GM12878 (cell line): Measurements from ENCODE around the gene ZNF655. TPM values are rescaled to one million over a fixed set of nuclear protein-coding genes. Genes with fewer than 3 reads are reported as not detected.

ENCODE experiments used
- CBFB ChIP-seq: IDR thresholded peaks from 2 replicates; pipeline ENCODE4 v1.6.1; 2016; ENCODE audit warnings: antibody characterized with exemption, low read depth
- CBX3 ChIP-seq: fragments of 200-600 bp; sonication (generic); IDR thresholded peaks from 2 replicates; pipeline ENCODE4 v1.6.1; 2016; ENCODE audit warnings: low read depth, borderline replicate concordance
- CREM ChIP-seq: IDR thresholded peaks from 2 replicates; pipeline ENCODE4 v1.6.1; 2014; ENCODE audit warnings: antibody characterized with exemption, low read depth
- EGR1 ChIP-seq, 2 experiments: IDR thresholded peaks; 1 replicate in 1 of 2; 2 replicates in 1 of 2; pipeline ENCODE4 v1.6.1; 2011 to 2012; ENCODE audit warnings: low read depth in 2 of 2, low read length in 2 of 2, borderline replicate concordance in 1 of 2, mild to moderate bottlenecking in 1 of 2, moderate library complexity in 1 of 2
- HCFC1 ChIP-seq: fragments of 150-350 bp; IDR thresholded peaks from 2 replicates; pipeline ENCODE4 v1.6.1; 2014; ENCODE audit warnings: low read length
- HDAC2 ChIP-seq: fragments of 200-600 bp; sonication (generic); IDR thresholded peaks from 2 replicates; pipeline ENCODE4 v1.6.1; 2017
- HDAC6 ChIP-seq: fragments of 200-600 bp; sonication (generic); IDR thresholded peaks from one replicate; pipeline ENCODE4 v1.8.0; 2017; ENCODE audit warnings: antibody characterized with exemption; ENCODE audit not compliant: unreplicated experiment
- IKZF1 ChIP-seq: fragments of 450-650 bp; conservative IDR thresholded peaks from 2 replicates; pipeline ENCODE4 v1.6.1; 2017; ENCODE audit warnings: antibody characterized with exemption, mild to moderate bottlenecking
- MTA2 ChIP-seq: fragments of 450-650 bp; IDR thresholded peaks from 2 replicates; pipeline ENCODE4 v1.6.1; 2016; ENCODE audit warnings: low read depth, mild to moderate bottlenecking, moderate library complexity
- NFXL1 ChIP-seq: fragments of 450-650 bp; IDR thresholded peaks from 2 replicates; pipeline ENCODE4 v1.6.1; 2017; ENCODE audit warnings: antibody characterized with exemption, mild to moderate bottlenecking, borderline replicate concordance
- POLR2AphosphoS5 ChIP-seq: IDR thresholded peaks from 2 replicates; pipeline ENCODE4 v1.6.1; 2011; ENCODE audit warnings: mild to moderate bottlenecking, low read length, inconsistent platforms
- RAD51 ChIP-seq: fragments of 450-650 bp; IDR thresholded peaks from 2 replicates; pipeline ENCODE4 v1.6.1; 2016; ENCODE audit warnings: moderate library complexity, mild to moderate bottlenecking, inconsistent platforms
- SMARCA5 ChIP-seq: fragments of 450-650 bp; IDR thresholded peaks from 2 replicates; pipeline ENCODE4 v1.6.1; 2017; ENCODE audit warnings: mild to moderate bottlenecking
- SRF ChIP-seq, 2 experiments: IDR thresholded peaks; 2 replicates each; pipeline ENCODE4 v1.6.1; 2011; ENCODE audit warnings: low read depth in 2 of 2, low read length in 2 of 2, mild to moderate bottlenecking in 1 of 2, moderate library complexity in 1 of 2
- TARDBP ChIP-seq: IDR thresholded peaks from 2 replicates; pipeline ENCODE4 v1.6.1; 2016; ENCODE audit warnings: borderline replicate concordance
- YY1 ChIP-seq: IDR thresholded peaks from 2 replicates; pipeline ENCODE4 v1.6.1; 2011; ENCODE audit warnings: low read depth, mild to moderate bottlenecking, low read length
- ZNF24 ChIP-seq: fragments of 450-650 bp; IDR thresholded peaks from 2 replicates; pipeline ENCODE4 v1.6.1; 2017; ENCODE audit warnings: antibody characterized with exemption, mild to moderate bottlenecking
- polyA plus RNA-seq, 11 experiments: library from polyadenylated mRNA; depleted of rRNA in 4 of 11; unstranded in 6 of 11; stranded (reverse) in 5 of 11; fragments of >200 nt; fragmentation: Nextera tagmentation in 4 of 11; fragmentation: Illumina TruSeq in 1 of 11; extraction: Ambion mirVana in 4 of 11; extraction: Trizol in 1 of 11; gene quantifications; 1 replicate in 1 of 11; 2 replicates in 10 of 11; pipeline versions ENCODE4 v1.2.1 to v1.2.3, GENCODE V29; 2011 to 2016; ENCODE audit warnings: inconsistent platforms in 2 of 11, missing spikeins in 2 of 11, low read depth in 1 of 11
- total RNA-seq, 4 experiments: library from RNA; depleted of rRNA in 3 of 4; stranded (reverse); fragments of >200 nt in 3 of 4; fragmentation: Illumina TruSeq in 1 of 4; extraction: Trizol in 1 of 4; gene quantifications; 2 replicates each; pipeline versions ENCODE4 v1.2.1 to v1.2.3, GENCODE V29; 2013 to 2021
- TF ChIP-seq, protein P1 (sequence below): fragments of 450-650 bp; IDR thresholded peaks from 2 replicates; pipeline ENCODE4 v1.6.1; 2017; ENCODE audit warnings: low read depth, mild to moderate bottlenecking, moderate library complexity
- TF ChIP-seq, protein P2 (sequence below): IDR thresholded peaks from 2 replicates; pipeline ENCODE4 v1.6.1; 2012; ENCODE audit warnings: low read length, inconsistent platforms
- TF ChIP-seq, protein P3 (sequence below): IDR thresholded peaks from 2 replicates; pipeline ENCODE4 v1.6.1; 2011; ENCODE audit warnings: low read depth, mild to moderate bottlenecking, low read length, moderate library complexity, borderline replicate concordance; ENCODE audit errors: extremely low read depth
- TF ChIP-seq, protein P4 (sequence below): IDR thresholded peaks from 2 replicates; pipeline ENCODE4 v1.6.1; 2012; ENCODE audit warnings: low read depth, low read length, improper control_type of control experiment
- TF ChIP-seq, protein P5 (sequence below): fragments of 450-650 bp; IDR thresholded peaks from 2 replicates; pipeline ENCODE4 v1.6.1; 2016; ENCODE audit warnings: mild to moderate bottlenecking
- TF ChIP-seq, protein P6 (sequence below): IDR thresholded peaks from 2 replicates; pipeline ENCODE4 v1.6.1; 2011; ENCODE audit warnings: borderline replicate concordance, low read depth, mild to moderate bottlenecking, moderate library complexity, low read length; ENCODE audit not compliant: insufficient read depth, poor library complexity, severe bottlenecking

The ZNF655 gene
- total and polyA plus RNA-seq, 10 of the 15 experiments (the other 5 are each of a cell fraction or from before 2014, with no cell fraction given), result 14.5 to 107 (median 52.8) TPM

DNA sequence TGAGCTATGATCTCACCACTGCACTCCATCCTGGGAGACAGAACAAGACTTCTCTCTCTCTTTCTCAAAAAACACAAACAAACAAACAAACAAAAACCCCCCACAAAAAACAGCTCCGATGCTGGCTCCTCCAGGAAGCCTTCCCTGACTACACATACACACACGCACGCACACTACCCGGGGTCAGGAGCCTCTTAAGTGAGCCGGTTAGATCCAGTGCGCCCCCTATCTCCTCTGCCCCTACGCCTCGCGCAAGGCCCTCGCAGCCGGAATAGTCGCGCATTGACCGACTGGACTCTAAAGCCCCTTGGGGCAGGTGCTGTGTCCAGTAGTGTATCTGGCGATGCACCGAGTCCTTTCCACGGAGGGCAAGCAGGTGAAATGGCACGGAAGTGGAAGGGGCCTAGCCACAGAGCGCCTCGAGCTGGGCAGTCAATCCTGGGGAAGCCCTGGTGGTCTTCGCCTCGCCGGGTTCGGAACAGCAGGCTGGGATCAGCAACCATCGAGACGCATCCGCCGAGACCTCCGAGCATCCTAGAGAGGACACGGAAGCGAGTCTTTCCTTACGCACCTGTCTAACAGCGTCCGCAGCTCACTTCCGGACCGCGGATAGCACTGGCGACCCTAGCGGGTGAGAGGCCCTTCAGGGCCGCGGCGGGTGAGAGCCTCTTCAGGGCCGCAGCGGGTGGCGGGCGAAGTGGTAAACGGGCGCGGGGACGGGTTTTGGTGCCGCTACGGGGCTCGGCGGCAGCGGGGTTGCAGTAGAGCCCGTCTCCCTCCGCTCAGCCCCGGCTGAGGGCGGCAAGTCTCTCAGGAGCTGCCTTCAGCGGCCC, 58.1 kb downstream of the ZNF655 start, which contains the start of gene ZSCAN25 (continued):
- TF ChIP-seq, protein P1, sequence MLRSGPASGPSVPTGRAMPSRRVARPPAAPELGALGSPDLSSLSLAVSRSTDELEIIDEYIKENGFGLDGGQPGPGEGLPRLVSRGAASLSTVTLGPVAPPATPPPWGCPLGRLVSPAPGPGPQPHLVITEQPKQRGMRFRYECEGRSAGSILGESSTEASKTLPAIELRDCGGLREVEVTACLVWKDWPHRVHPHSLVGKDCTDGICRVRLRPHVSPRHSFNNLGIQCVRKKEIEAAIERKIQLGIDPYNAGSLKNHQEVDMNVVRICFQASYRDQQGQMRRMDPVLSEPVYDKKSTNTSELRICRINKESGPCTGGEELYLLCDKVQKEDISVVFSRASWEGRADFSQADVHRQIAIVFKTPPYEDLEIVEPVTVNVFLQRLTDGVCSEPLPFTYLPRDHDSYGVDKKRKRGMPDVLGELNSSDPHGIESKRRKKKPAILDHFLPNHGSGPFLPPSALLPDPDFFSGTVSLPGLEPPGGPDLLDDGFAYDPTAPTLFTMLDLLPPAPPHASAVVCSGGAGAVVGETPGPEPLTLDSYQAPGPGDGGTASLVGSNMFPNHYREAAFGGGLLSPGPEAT, result peak; percentile 72
- TF ChIP-seq HCFC1, result peak; percentile 79
- peak; percentile 43; the same call in 1 of the 2 replicates for TF ChIP-seq MTA2
- TF ChIP-seq YY1, result peak; percentile 76
- TF ChIP-seq, protein P2, sequence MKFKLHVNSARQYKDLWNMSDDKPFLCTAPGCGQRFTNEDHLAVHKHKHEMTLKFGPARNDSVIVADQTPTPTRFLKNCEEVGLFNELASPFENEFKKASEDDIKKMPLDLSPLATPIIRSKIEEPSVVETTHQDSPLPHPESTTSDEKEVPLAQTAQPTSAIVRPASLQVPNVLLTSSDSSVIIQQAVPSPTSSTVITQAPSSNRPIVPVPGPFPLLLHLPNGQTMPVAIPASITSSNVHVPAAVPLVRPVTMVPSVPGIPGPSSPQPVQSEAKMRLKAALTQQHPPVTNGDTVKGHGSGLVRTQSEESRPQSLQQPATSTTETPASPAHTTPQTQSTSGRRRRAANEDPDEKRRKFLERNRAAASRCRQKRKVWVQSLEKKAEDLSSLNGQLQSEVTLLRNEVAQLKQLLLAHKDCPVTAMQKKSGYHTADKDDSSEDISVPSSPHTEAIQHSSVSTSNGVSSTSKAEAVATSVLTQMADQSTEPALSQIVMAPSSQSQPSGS, result no peak
- peak; percentile 80 to 92 for TF ChIP-seq EGR1 (IDR thresholded peaks at IDR 0.05; ENCODE audit: borderline replicate concordance in 1 of 2, low read depth in 2 of 2, low read length in 2 of 2)
- peak; percentile 88 for TF ChIP-seq CREM
- TF ChIP-seq HDAC6, result no peak
- TF ChIP-seq NFXL1, result no peak
- TF ChIP-seq ZNF24, result peak; percentile 45
- TF ChIP-seq, protein P3, sequence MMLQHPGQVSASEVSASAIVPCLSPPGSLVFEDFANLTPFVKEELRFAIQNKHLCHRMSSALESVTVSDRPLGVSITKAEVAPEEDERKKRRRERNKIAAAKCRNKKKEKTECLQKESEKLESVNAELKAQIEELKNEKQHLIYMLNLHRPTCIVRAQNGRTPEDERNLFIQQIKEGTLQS, result no peak
- no peak for TF ChIP-seq CBX3
- TF ChIP-seq CBFB, result peak; percentile 74
- TF ChIP-seq, protein P4, sequence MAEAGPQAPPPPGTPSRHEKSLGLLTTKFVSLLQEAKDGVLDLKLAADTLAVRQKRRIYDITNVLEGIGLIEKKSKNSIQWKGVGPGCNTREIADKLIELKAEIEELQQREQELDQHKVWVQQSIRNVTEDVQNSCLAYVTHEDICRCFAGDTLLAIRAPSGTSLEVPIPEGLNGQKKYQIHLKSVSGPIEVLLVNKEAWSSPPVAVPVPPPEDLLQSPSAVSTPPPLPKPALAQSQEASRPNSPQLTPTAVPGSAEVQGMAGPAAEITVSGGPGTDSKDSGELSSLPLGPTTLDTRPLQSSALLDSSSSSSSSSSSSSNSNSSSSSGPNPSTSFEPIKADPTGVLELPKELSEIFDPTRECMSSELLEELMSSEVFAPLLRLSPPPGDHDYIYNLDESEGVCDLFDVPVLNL, result no peak
- TF ChIP-seq, protein P5, sequence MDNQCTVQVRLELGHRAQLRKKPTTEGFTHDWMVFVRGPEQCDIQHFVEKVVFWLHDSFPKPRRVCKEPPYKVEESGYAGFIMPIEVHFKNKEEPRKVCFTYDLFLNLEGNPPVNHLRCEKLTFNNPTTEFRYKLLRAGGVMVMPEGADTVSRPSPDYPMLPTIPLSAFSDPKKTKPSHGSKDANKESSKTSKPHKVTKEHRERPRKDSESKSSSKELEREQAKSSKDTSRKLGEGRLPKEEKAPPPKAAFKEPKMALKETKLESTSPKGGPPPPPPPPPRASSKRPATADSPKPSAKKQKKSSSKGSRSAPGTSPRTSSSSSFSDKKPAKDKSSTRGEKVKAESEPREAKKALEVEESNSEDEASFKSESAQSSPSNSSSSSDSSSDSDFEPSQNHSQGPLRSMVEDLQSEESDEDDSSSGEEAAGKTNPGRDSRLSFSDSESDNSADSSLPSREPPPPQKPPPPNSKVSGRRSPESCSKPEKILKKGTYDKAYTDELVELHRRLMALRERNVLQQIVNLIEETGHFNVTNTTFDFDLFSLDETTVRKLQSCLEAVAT, result 0 out of 2 replicates have a peak, but pooled peaks have one; percentile 38
- TF ChIP-seq RAD51, result no peak
- TF ChIP-seq HDAC2, result no peak
- peak; percentile 91 for TF ChIP-seq SMARCA5
- TF ChIP-seq, protein P6, sequence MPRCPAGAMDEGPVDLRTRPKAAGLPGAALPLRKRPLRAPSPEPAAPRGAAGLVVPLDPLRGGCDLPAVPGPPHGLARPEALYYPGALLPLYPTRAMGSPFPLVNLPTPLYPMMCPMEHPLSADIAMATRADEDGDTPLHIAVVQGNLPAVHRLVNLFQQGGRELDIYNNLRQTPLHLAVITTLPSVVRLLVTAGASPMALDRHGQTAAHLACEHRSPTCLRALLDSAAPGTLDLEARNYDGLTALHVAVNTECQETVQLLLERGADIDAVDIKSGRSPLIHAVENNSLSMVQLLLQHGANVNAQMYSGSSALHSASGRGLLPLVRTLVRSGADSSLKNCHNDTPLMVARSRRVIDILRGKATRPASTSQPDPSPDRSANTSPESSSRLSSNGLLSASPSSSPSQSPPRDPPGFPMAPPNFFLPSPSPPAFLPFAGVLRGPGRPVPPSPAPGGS, result peak; percentile 61
- peak; percentile 92 for TF ChIP-seq IKZF1
- TF ChIP-seq TARDBP, result peak; percentile 82; the same call in 1 of the 2 replicates
- peak in 1 of 2 experiments; percentile 69; a peak in 1 of 4 replicates for TF ChIP-seq SRF (IDR thresholded peaks at IDR 0.05; ENCODE audit: low read depth in 2 of 2, low read length in 2 of 2)
- TF ChIP-seq POLR2AphosphoS5, result peak; percentile 90
